NT2/D1 (cell line): ENCODE results near the gene C20orf144.

Source experiments
- SUZ12 ChIP-seq: IDR thresholded peaks from 2 replicates; pipeline ENCODE4 v1.6.1; 2011; ENCODE audit not compliant: insufficient read length, insufficient read depth; ENCODE audit errors: extremely low read depth
- ZNF274 ChIP-seq: IDR thresholded peaks from 2 replicates; pipeline ENCODE4 v1.6.1; 2011; ENCODE audit warnings: mild to moderate bottlenecking, low read depth, low read length

DNA sequence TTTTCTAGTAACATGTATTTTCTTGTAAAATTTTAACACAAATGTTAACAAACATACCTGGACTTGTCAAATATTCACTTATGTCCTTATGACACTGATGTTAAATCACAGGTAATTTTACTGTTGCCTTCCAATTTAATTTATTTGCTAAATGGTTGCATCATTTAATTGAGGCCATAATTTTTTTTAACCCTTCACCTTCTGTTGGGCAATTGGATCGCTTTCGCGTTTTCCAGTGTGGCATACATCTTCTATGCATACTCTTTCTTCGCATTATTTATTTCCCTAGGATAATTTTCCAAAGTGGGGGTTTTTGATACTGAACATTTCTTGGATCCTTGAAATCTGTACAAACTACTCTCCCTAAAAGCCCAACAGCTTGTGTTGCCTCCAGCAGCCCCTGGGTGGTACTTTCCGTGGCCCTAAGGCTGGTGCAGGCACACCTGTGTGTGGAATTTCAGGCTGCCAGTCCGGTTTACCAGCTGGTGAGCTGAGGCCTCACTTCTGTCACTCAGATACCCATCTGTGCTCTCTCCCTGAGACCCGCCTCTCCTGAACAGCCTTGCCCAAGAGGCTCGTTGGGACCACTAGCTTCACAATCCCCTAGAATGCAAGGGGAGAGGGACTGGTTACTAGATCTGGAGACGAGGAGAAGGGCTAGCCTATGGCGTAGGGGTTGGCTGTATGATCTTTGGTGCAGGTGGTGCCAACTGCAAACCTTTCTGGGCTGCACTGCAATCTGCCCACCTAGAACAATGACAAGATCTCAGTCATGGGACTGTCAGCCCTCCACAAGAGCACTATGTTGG is 11.2 kb upstream of the C20orf144 start:
- TF ChIP-seq ZNF274, result no peak
- TF ChIP-seq SUZ12, result no peak
